HEK293 (cell line): ENCODE data around the gene RTKN.

ENCODE experiments used
- ZBTB20 ChIP-seq: fragments of 450-650 bp; formaldehyde crosslinking; IDR thresholded peaks from 2 replicates; pipeline ENCODE4 v1.5.1; 2016; ENCODE audit warnings: missing biosample characterization, missing genetic modification characterization
- ZFP3 ChIP-seq: fragments of 450-650 bp; formaldehyde crosslinking; IDR thresholded peaks from 2 replicates; pipeline ENCODE4 v1.5.1; 2016; ENCODE audit warnings: low read depth, missing biosample characterization, missing genetic modification characterization
- ZNF239 ChIP-seq: fragments of 450-650 bp; formaldehyde crosslinking; IDR thresholded peaks from 2 replicates; pipeline ENCODE4 v1.5.1; 2016; ENCODE audit warnings: missing biosample characterization, missing genetic modification characterization
- ZNF560 ChIP-seq: fragments of 450-650 bp; formaldehyde crosslinking; IDR thresholded peaks from 2 replicates; pipeline ENCODE4 v1.5.1; 2017; ENCODE audit warnings: missing biosample characterization, missing genetic modification characterization, borderline replicate concordance
- ZNF624 ChIP-seq: fragments of 450-650 bp; formaldehyde crosslinking; IDR thresholded peaks from 2 replicates; pipeline ENCODE4 v1.5.1; 2017; ENCODE audit warnings: missing biosample characterization, missing genetic modification characterization
- TF ChIP-seq, protein P1 (sequence below): fragments of 450-650 bp; formaldehyde crosslinking; IDR thresholded peaks from 2 replicates; pipeline ENCODE4 v1.5.1; 2017; ENCODE audit warnings: missing biosample characterization, missing genetic modification characterization
- TF ChIP-seq, protein P2 (sequence below): fragments of 450-650 bp; formaldehyde crosslinking; IDR thresholded peaks from 2 replicates; pipeline ENCODE4 v1.5.1; 2016; ENCODE audit warnings: missing biosample characterization, missing genetic modification characterization
- TF ChIP-seq, protein P3 (sequence below): fragments of 450-650 bp; formaldehyde crosslinking; IDR thresholded peaks from 2 replicates; pipeline ENCODE4 v1.5.1; 2016; ENCODE audit warnings: missing biosample characterization, missing genetic modification characterization

The RTKN gene

DNA sequence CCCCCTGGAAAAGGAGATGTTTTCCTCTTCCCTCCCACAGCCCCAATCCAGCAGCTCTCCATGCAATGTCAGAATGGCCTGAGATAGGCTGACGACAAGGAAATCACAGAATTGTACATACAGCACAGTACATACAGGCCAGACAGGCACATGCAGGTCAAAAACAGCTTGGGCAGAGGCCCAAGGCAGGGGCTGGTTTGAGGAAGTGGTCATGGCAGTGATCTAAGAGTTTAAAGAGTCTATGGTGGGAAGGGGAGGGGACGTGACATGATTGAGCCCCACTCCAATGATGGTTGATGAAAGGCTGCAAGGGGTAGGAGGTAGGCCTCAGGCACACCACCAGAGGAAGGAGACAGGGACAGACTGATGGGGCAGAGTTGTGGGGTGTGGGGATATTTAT, 65.9 kb downstream of the RTKN start (continued):
- TF ChIP-seq ZFP3 (tag by site-specific recombination) (no peak), ZNF624 (tag by site-specific recombination) (no peak), ZBTB20 (tag by site-specific recombination) (no peak), ZNF560 (tag by site-specific recombination) (no peak), ZNF239 (no peak)
- TF ChIP-seq, protein P1, sequence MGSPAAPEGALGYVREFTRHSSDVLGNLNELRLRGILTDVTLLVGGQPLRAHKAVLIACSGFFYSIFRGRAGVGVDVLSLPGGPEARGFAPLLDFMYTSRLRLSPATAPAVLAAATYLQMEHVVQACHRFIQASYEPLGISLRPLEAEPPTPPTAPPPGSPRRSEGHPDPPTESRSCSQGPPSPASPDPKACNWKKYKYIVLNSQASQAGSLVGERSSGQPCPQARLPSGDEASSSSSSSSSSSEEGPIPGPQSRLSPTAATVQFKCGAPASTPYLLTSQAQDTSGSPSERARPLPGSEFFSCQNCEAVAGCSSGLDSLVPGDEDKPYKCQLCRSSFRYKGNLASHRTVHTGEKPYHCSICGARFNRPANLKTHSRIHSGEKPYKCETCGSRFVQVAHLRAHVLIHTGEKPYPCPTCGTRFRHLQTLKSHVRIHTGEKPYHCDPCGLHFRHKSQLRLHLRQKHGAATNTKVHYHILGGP (tag by site-specific recombination): no peak
- TF ChIP-seq, protein P2, sequence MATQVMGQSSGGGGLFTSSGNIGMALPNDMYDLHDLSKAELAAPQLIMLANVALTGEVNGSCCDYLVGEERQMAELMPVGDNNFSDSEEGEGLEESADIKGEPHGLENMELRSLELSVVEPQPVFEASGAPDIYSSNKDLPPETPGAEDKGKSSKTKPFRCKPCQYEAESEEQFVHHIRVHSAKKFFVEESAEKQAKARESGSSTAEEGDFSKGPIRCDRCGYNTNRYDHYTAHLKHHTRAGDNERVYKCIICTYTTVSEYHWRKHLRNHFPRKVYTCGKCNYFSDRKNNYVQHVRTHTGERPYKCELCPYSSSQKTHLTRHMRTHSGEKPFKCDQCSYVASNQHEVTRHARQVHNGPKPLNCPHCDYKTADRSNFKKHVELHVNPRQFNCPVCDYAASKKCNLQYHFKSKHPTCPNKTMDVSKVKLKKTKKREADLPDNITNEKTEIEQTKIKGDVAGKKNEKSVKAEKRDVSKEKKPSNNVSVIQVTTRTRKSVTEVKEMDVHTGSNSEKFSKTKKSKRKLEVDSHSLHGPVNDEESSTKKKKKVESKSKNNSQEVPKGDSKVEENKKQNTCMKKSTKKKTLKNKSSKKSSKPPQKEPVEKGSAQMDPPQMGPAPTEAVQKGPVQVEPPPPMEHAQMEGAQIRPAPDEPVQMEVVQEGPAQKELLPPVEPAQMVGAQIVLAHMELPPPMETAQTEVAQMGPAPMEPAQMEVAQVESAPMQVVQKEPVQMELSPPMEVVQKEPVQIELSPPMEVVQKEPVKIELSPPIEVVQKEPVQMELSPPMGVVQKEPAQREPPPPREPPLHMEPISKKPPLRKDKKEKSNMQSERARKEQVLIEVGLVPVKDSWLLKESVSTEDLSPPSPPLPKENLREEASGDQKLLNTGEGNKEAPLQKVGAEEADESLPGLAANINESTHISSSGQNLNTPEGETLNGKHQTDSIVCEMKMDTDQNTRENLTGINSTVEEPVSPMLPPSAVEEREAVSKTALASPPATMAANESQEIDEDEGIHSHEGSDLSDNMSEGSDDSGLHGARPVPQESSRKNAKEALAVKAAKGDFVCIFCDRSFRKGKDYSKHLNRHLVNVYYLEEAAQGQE (tag by site-specific recombination): no peak
- TF ChIP-seq, protein P3, sequence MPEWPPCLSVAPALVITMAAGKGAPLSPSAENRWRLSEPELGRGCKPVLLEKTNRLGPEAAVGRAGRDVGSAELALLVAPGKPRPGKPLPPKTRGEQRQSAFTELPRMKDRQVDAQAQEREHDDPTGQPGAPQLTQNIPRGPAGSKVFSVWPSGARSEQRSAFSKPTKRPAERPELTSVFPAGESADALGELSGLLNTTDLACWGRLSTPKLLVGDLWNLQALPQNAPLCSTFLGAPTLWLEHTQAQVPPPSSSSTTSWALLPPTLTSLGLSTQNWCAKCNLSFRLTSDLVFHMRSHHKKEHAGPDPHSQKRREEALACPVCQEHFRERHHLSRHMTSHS (tag by site-specific recombination): no peak
